Measurements from ENCODE around the gene FAM228A. TPM values are rescaled to one million over a fixed set of nuclear protein-coding genes. Genes with fewer than 3 reads are reported as not detected.
"Not testable (repeated sequence)": the region's sequence is repeated elsewhere in the genome, so short reads cannot be mapped to it uniquely, and the experiment has no call there.

The FAM228A gene
- total RNA-seq (ENCODE audit: low replicate concordance) = 0.34 TPM in 1 of 2 replicates, not detected in the other

- no peak within 1 kb of the TSS for H3K9ac ChIP-seq
- DNase-seq (ENCODE audit: low spot score) = no peak
- no peaks in the 10 kb centered on the region for H3K9me3 ChIP-seq (ENCODE audit: low read depth)
- Mint-ChIP-seq H3K36me3 (peaks cover 2% of the 10 kb centered on the region), H3K4me1 (peaks cover 2% of the 10 kb centered on the region), H3K27ac (no peak within 1 kb of the TSS), H3K27me3 (ENCODE audit: insufficient read depth, low read depth) (no peaks in the 10 kb centered on the region), H3K4me3 (no peak within 1 kb of the TSS), H3K9me3 (peaks cover 3% of the 10 kb centered on the region)
- no peak within 1 kb of the TSS for H3K4me2 ChIP-seq
- H2AFZ ChIP-seq (replicated peaks) = no peak within 1 kb of the TSS
- H4K20me1 ChIP-seq (ENCODE audit: low read depth) = no peaks in the 10 kb centered on the region
- no peak for TF ChIP-seq EZH2 (IDR thresholded peaks at IDR 0.05)
- TF ChIP-seq EZH2phosphoT487 (IDR thresholded peaks at IDR 0.05) = no peak
- TF ChIP-seq CTCF (IDR thresholded peaks at IDR 0.05) = no peak
- H3F3A ChIP-seq (ENCODE audit: low read depth) = peaks cover 5% of the 10 kb centered on the region
- no peaks in the 10 kb centered on the region for H3K27me3 ChIP-seq
- no peak within 1 kb of the TSS for H3K27ac ChIP-seq
- no peaks in the 10 kb centered on the region for H3K36me3 ChIP-seq
- no peaks in the 10 kb centered on the region for H3K4me1 ChIP-seq
- no peaks in the 10 kb centered on the region for H3K79me2 ChIP-seq (ENCODE audit: low read depth)
- no peak within 1 kb of the TSS for H3K4me3 ChIP-seq
Observed at GRCh38 chr2:24174851-24175277, at the start of gene FAM228A. Gene FAM228A, plus strand, starts transcription at chr2:24175053. Its CDS starts 428 bp downstream, at chr2:24175481.

- peaks cover 20% of the 10 kb centered on the region for H3K4me1 Mint-ChIP-seq
- no peak overlapping the region for H3K4me2 ChIP-seq
- no peak overlapping the region for H3K4me3 Mint-ChIP-seq
- H3K4me3 ChIP-seq = no peak overlapping the region
- no peak for TF ChIP-seq EZH2phosphoT487 (IDR thresholded peaks at IDR 0.05)
- TF ChIP-seq EZH2 (IDR thresholded peaks at IDR 0.05) = no peak
- TF ChIP-seq CTCF (IDR thresholded peaks at IDR 0.05) = no peak
- H3K79me2 ChIP-seq (ENCODE audit: low read depth) = peaks cover 4% of the 10 kb centered on the region
- H3K36me3 Mint-ChIP-seq = no peaks in the 10 kb centered on the region
- peaks cover 25% of the 10 kb centered on the region for H3K4me1 ChIP-seq
- peaks cover 3% of the 10 kb centered on the region for H3K9me3 Mint-ChIP-seq
- H3K27ac Mint-ChIP-seq = no peak overlapping the region
- no peaks in the 10 kb centered on the region for H4K20me1 ChIP-seq (ENCODE audit: low read depth)
- H2AFZ ChIP-seq (replicated peaks) = no peak overlapping the region
- no peak for DNase-seq (ENCODE audit: low spot score)
- H3K9me3 ChIP-seq (ENCODE audit: low read depth) = no peaks in the 10 kb centered on the region
- peaks cover 16% of the 10 kb centered on the region for H3F3A ChIP-seq (ENCODE audit: low read depth)
- no peaks in the 10 kb centered on the region for H3K36me3 ChIP-seq
- no peak overlapping the region for H3K9ac ChIP-seq
- H3K27ac ChIP-seq = no peak overlapping the region
- no peaks in the 10 kb centered on the region for H3K27me3 ChIP-seq
- H3K27me3 Mint-ChIP-seq (ENCODE audit: insufficient read depth, low read depth) = peaks cover 5% of the 10 kb centered on the region
Observed at GRCh38 chr2:24125956-24126355, 48.9 kb upstream of the FAM228A start.

- Mint-ChIP-seq H3K36me3 (peaks cover 4% of the 10 kb centered on the region), H3K9me3 (peaks cover 17% of the 10 kb centered on the region), H3K27me3 (ENCODE audit: insufficient read depth, low read depth) (no peaks in the 10 kb centered on the region), H3K27ac (no peak overlapping the region), H3K4me3 (no peak overlapping the region), H3K4me1 (no peaks in the 10 kb centered on the region)
- TF ChIP-seq CTCF (IDR thresholded peaks at IDR 0.05) (no peak), EZH2 (IDR thresholded peaks at IDR 0.05) (no peak), EZH2phosphoT487 (IDR thresholded peaks at IDR 0.05) (no peak)
- no peaks in the 10 kb centered on the region for H3K4me1 ChIP-seq
- no peak overlapping the region for H3K9ac ChIP-seq
- no peak overlapping the region for H3K4me2 ChIP-seq
- no peak overlapping the region for H3K4me3 ChIP-seq
- no peaks in the 10 kb centered on the region for H3K79me2 ChIP-seq (ENCODE audit: low read depth)
- no peaks in the 10 kb centered on the region for H4K20me1 ChIP-seq (ENCODE audit: low read depth)
- H3F3A ChIP-seq (ENCODE audit: low read depth) = no peaks in the 10 kb centered on the region
- H3K27me3 ChIP-seq = no peaks in the 10 kb centered on the region
- H3K9me3 ChIP-seq (ENCODE audit: low read depth) = no peaks in the 10 kb centered on the region
- no peak for DNase-seq (ENCODE audit: low spot score)
- H3K36me3 ChIP-seq = no peaks in the 10 kb centered on the region
- H3K27ac ChIP-seq = no peak overlapping the region
- no peak overlapping the region for H2AFZ ChIP-seq (replicated peaks)
Observed at GRCh38 chr2:24132543-24132942, 42.3 kb upstream of the FAM228A start.

GRCh38 chr2:24140305-24140704 is 34.5 kb upstream of the FAM228A start:
- not testable (repeated sequence) for H3K36me3 Mint-ChIP-seq; H3K4me1 Mint-ChIP-seq; DNase-seq (ENCODE audit: low spot score)

More at GRCh38 chr2:24140305-24140704, 34.5 kb upstream of the FAM228A start:
- not testable (repeated sequence) for H3K79me2 ChIP-seq (ENCODE audit: low read depth); H3K27me3 ChIP-seq; H3K27me3 Mint-ChIP-seq (ENCODE audit: insufficient read depth, low read depth); H3K4me1 ChIP-seq; H3K9me3 Mint-ChIP-seq; H3K9ac ChIP-seq; H3K9me3 ChIP-seq (ENCODE audit: low read depth); H3K4me3 ChIP-seq; H4K20me1 ChIP-seq (ENCODE audit: low read depth); H3K36me3 ChIP-seq; H2AFZ ChIP-seq (replicated peaks); H3F3A ChIP-seq (ENCODE audit: low read depth); H3K27ac ChIP-seq; H3K4me3 Mint-ChIP-seq; H3K27ac Mint-ChIP-seq; H3K4me2 ChIP-seq
